ENCODE results near the gene PPM1B.
"Not testable (repeated sequence)": the region's sequence is repeated elsewhere in the genome, so short reads cannot be mapped to it uniquely, and the experiment has no call there.

The PPM1B gene

DNA sequence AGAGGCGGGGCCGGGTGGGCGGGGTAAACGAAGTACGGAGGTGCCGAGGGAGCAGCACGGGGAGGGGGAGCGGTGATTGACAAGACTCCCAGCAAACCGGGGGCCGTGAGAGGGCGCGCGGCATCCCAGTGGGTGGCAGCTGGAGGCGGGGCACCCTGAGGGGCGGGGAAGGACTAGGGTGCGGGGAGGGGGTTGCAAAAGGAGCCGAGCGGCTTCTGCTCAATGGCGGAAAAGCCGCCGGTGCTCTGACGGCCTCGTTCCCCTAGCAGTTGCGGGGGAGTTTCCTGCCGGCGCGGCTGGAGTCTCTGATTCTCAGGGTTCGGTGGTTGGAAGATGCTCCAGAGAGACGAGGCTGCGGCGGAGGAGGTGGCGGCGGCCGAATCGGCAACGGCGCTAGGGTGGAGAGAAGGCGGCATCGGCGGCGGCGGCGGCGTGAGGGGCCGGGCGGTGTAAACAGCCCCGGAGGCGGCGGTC lies at the start of gene PPM1B:
Gene PPM1B (plus strand): TSS at position 195 of the 474 bp plus-strand sequence. CDS start 32,325 bp downstream, outside the sequence.
- DNase-seq = no peak

- no peak for DNase-seq
These were observed 48.8 kb upstream of the PPM1B start for GRCh38 chr2:44119878-44120277.

- DNase-seq = no peak
These were observed 48.2 kb upstream of the PPM1B start for GRCh38 chr2:44120428-44120827.

DNA sequence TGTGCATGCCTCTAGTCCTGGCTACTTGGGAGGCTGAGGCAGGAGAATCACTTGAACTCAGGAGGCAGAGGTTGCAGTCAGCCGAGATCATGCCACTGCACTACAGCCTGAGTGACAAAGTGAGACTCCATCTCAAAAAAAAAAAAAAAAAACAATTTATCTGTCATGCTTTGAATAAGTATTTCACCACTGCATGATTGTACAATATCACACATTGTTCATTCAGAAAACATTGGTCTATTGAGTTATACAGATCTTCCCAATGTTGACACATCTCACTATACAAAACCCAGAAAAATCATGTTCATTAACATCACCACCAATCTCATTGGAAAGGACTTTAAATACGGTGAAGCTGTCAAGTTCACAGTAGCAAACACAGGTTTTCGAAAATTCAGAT lies 46.8 kb upstream of the PPM1B start:
- no peak for DNase-seq

- DNase-seq = no peak
These were observed 44.2 kb upstream of the PPM1B start for GRCh38 chr2:44124500-44124899.

GRCh38 chr2:44126106-44126797 lies 42.4 kb upstream of the PPM1B start:
- no peak for DNase-seq

- no peak for DNase-seq
These were observed 38.2 kb upstream of the PPM1B start for GRCh38 chr2:44130441-44130840.

DNA sequence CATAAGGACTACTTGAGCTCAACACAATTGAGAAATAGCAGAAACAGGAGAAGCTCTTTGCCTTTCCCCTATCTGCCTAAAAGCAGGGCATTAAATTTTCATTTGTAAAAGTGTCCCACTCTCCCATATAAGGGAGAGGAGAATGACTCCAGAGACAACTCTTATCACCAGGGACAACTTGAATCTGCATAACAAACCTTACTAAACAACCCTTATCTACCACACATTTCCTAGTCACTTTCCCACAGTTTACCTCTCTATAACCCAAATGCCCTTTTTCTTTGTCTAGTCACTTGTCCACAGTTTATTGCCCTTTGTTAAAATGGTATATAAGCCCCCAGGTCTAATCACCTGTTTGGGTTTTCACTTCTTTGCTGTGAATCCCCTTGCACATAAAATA lies 37.5 kb upstream of the PPM1B start:
- DNase-seq = no peak

- DNase-seq = not testable (repeated sequence)
These were observed 35.1 kb upstream of the PPM1B start for GRCh38 chr2:44133602-44134001.

- DNase-seq = no peak
These were observed 33.8 kb upstream of the PPM1B start for GRCh38 chr2:44134848-44135247.

- no peak for DNase-seq
These were observed 33.4 kb upstream of the PPM1B start for GRCh38 chr2:44135296-44135695.

DNA sequence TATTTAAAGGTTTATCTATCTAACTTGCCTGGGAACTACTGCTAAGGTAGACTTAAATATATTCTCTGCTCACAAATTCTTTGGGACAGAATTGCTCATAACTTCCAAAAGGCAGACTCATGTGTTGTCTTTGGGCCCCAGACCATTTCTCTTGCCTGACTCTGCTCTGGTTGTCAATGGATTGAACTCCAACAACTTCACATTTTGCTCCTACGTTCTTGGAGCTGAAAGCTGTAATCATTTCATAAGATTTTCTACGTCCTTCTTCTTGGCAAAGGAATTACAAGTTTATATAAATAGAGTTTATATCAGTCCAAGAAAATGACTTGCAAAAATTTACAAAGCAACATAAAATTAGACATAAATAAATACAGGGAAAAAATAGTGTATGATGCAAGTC lies 32.9 kb upstream of the PPM1B start:
- no peak for DNase-seq

- no peak for DNase-seq
These were observed 32.4 kb upstream of the PPM1B start for GRCh38 chr2:44136252-44136651.

GRCh38 chr2:44137048-44137447 lies 31.6 kb upstream of the PPM1B start:
- no peak for DNase-seq

DNA sequence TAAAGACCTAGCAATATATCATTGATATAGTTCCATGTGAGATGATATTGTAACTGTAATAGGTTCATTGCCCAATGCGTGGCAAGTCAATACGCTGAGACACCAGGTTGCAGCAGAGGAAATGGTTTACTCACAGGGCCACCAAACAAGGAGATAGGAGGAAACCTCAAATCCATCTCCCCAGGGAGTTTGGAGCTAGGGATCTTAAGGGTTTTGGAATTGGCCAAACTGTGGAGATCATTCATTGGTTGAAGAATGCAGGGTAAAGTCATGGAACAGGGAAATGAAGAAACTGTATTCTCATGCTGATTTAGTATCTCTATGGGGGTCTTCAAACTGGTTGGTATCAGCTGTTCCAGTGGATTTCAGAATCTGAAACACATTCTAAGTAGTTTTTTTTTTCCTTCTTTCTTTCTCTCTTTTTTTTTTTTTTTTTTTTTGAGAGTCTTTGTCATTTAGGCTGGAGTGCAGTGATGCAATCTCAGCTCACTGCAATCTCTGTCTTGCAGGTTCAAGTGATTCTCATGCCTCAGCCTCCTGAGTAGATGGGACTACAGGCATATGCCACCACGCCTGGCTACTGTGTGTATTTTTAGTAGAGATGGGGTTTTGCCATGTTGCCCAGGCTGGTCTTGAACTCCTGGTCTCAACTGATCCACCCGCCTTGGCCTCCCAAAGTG lies 30.7 kb upstream of the PPM1B start:
- DNase-seq = no peak

DNA sequence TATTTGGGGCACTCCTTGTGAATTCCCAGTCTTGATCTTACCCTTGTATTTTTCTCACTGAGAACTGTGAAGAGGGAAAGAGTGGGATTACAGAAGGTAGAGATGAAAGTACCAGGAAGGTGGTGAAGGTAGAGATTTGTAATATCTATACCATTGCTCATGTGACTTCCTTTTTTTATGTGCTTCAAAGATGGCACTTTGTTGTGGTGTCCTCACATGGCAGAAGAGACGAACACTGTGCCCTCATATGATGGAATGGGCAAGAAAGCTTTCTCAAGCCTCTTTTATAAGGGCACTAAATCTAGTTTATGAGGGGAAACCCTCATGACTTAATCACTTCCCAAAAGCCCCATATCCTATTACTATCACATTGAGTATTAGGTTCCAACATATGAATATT lies 28.9 kb upstream of the PPM1B start:
- DNase-seq = no peak

GRCh38 chr2:44142306-44142705 lies 26.4 kb upstream of the PPM1B start:
- DNase-seq = no peak

GRCh38 chr2:44143701-44144100 lies 25.0 kb upstream of the PPM1B start:
- no peak for DNase-seq

GRCh38 chr2:44148999-44149398 lies 19.7 kb upstream of the PPM1B start:
- no peak for DNase-seq

DNA sequence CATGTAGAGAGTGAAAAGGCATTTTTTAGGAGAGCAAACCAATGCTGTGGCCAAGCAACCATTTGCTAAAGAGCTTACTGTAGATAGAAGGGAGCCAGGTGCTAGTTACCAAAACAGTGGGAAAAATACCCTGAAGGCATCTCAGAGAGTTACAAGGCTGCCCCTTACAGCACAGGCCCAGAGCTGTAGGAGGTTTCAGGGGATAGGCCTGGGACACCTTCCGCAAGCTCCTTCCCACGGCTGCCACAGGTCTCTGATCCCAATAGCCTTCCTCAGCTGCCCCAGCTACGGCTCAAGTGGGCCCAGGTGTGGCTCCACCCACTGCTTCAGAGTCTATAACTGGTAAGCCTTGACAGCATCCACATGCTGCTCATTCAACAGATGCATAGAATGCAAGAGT lies 18.2 kb upstream of the PPM1B start:
- DNase-seq = no peak

DNA sequence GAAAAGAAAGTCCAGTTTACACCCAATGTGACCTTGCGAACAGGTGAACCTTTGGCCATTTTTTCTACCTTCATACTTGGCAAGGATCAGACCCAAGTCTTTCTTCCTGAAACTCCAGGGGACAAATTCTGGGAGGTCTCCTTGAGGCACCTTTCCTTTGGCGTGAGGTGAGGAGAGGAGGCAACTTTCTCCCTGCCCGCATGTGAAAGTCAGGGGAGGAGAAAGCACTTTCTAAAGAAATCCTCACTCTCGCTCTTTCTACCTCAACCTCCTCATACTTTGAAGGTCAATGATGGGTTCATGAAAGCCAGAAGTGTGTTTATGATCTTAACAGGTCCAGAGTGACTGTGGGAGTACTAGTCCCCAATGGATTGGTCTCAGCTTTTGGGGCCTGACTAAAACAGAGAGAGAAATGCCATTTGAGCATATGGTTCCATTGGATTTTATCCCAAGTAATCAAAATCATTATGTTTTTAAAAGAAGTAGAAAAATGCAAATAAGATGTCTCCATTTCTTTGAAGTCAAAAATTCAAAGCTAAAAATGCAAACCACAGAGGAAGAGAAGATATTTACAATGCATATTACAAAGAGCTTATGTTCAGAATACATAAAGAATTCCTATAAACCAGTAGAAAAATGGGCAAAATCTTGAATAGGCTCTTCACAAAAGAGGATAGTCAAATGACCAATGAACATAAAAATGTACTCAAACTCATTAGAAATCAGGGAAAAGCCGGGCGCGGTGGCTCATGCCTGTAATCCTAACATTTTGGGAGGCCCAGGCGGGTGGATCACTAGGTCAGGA lies 15.6 kb upstream of the PPM1B start:
- no peak for DNase-seq

GRCh38 chr2:44155666-44156446 lies 12.8 kb upstream of the PPM1B start:
- no peak for DNase-seq

GRCh38 chr2:44163777-44164176 lies 4.9 kb upstream of the PPM1B start:
- DNase-seq = no peak

Data from NCI-H1417 treated with DMSO at 0.1 percent for 48 hours (cell line).